Stomach smooth muscle (tissue), 2 donors: ENCODE results near the gene KBTBD13.

ENCODE experiments used
- H3K27ac ChIP-seq: one replicate; pipeline ENCODE4 v1.7.0; 2013; ENCODE audit warnings: mild to moderate bottlenecking, low read length, inconsistent platforms
- H3K27me3 ChIP-seq, 2 donors: one replicate each; pipeline ENCODE4 v1.7.0; 2013; ENCODE audit warnings: low read length in 2 of 2; ENCODE audit not compliant: insufficient read depth in 2 of 2, control insufficient read depth in 1 of 2
- H3K36me3 ChIP-seq, 2 donors: one replicate each; pipeline ENCODE4 v1.7.0; 2013; ENCODE audit warnings: low read length in 2 of 2; ENCODE audit not compliant: control insufficient read depth in 2 of 2, insufficient read depth in 2 of 2
- H3K4me1 ChIP-seq: one replicate; pipeline ENCODE4 v1.7.0; 2013; ENCODE audit warnings: low read length; ENCODE audit not compliant: control insufficient read depth, insufficient read depth
- H3K4me3 ChIP-seq, 2 donors: one replicate each; pipeline ENCODE4 v1.7.0; 2013; ENCODE audit warnings: low read length in 2 of 2
- H3K9ac ChIP-seq, 2 donors: one replicate each; pipeline ENCODE4 v1.7.0; 2013; ENCODE audit warnings: low read length in 2 of 2, mild to moderate bottlenecking in 1 of 2
- H3K9me3 ChIP-seq, 2 donors: one replicate each; pipeline ENCODE4 v1.7.0; 2013; ENCODE audit warnings: low read length in 2 of 2; ENCODE audit not compliant: control insufficient read depth in 2 of 2
- donor health status: healthy.
- donor health status: Pancreatic carcinoma.

The KBTBD13 gene

GRCh38 chr15:65115542-65115941 is 39.0 kb downstream of the KBTBD13 start:
- Histone ChIP-seq H3K9me3 (no peaks in the 10 kb centered on the region), H3K36me3 (peaks cover 34 to 47% of the 10 kb centered on the region in 2 donors), H3K9ac (no peak overlapping the region), H3K27ac (no peak overlapping the region), H3K27me3 (no peaks in the 10 kb centered on the region), H3K4me1 (no peaks in the 10 kb centered on the region), H3K4me3 (no peak overlapping the region)
